Uterus (tissue), 2 donors: Measurements from ENCODE around the gene CLEC3B.

ENCODE experiments used
- POLR2A ChIP-seq, 2 donors: fragments of 450-650 bp; IDR thresholded peaks; one replicate each; pipeline ENCODE4 v1.6.1; 2016; ENCODE audit warnings: antibody characterized with exemption in 2 of 2, mild to moderate bottlenecking in 1 of 2, moderate library complexity in 1 of 2
- TF ChIP-seq, protein P1 (sequence below), 4 experiments: fragments of 200-600 bp in 2 of 4; fragments of 450-650 bp in 2 of 4; sonication (generic) in 2 of 4; IDR thresholded peaks; one replicate each; pipeline ENCODE4 v1.5.1; 2016 to 2019; ENCODE audit warnings: antibody characterized with exemption in 4 of 4, mild to moderate bottlenecking in 2 of 4, moderate library complexity in 1 of 4

DNA sequence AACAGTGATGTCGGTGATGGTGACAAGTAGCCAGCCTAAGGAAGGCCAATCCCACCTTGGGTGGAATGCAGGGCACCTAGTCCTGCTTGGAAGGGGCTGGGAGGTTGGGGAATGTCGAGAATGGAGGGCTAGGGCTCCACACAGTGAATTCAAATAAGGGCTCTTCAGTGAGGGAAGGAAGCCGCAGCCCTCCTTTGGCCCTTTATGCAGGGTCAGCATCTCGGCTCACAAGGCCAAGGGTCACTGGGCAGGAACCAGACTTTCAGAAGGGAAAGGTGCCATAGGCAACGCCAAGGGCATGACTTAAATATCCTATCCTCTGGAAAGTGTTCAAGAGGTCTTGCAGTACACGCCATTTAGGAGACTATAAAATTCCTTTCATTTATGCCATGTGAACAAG, 56.9 kb downstream of the CLEC3B start:
- TF ChIP-seq, protein P1, sequence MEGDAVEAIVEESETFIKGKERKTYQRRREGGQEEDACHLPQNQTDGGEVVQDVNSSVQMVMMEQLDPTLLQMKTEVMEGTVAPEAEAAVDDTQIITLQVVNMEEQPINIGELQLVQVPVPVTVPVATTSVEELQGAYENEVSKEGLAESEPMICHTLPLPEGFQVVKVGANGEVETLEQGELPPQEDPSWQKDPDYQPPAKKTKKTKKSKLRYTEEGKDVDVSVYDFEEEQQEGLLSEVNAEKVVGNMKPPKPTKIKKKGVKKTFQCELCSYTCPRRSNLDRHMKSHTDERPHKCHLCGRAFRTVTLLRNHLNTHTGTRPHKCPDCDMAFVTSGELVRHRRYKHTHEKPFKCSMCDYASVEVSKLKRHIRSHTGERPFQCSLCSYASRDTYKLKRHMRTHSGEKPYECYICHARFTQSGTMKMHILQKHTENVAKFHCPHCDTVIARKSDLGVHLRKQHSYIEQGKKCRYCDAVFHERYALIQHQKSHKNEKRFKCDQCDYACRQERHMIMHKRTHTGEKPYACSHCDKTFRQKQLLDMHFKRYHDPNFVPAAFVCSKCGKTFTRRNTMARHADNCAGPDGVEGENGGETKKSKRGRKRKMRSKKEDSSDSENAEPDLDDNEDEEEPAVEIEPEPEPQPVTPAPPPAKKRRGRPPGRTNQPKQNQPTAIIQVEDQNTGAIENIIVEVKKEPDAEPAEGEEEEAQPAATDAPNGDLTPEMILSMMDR (IDR thresholded peaks at IDR 0.05) = no peak
- no peak for TF ChIP-seq POLR2A (IDR thresholded peaks at IDR 0.05)
